GM18868 (cell line): Measurements from ENCODE around the gene AGPAT2.
"Not testable (repeated sequence)": the region's sequence is repeated elsewhere in the genome, so short reads cannot be mapped to it uniquely, and the experiment has no call there.

Experiments
- ATAC-seq: cut with Tn5 transposase; IDR thresholded peaks from one replicate; pipeline ENCODE4 v1.9.1; 2021; ENCODE audit warnings: mild to moderate bottlenecking, moderate library complexity; ENCODE audit not compliant: unreplicated experiment

Gene AGPAT2

GRCh38 chr9:136650648-136651047 is 36.6 kb downstream of the AGPAT2 start:
- ATAC-seq: peak; percentile 83

- no peak for ATAC-seq
Observed at GRCh38 chr9:136650021-136650420, 37.2 kb downstream of the AGPAT2 start.

GRCh38 chr9:136648751-136649150 is 38.5 kb downstream of the AGPAT2 start:
- no peak for ATAC-seq

GRCh38 chr9:136646827-136647711 is 40.2 kb downstream of the AGPAT2 start:
- ATAC-seq: no peak

- no peak for ATAC-seq
Observed at GRCh38 chr9:136645903-136646754, 41.1 kb downstream of the AGPAT2 start.

GRCh38 chr9:136645352-136645902 is 41.8 kb downstream of the AGPAT2 start:
- ATAC-seq: no peak

- ATAC-seq: peak; percentile 62
Observed at GRCh38 chr9:136644593-136645351, 42.5 kb downstream of the AGPAT2 start.

GRCh38 chr9:136644343-136644592 is 43.0 kb downstream of the AGPAT2 start:
- no peak for ATAC-seq

- ATAC-seq: no peak
Observed at GRCh38 chr9:136643596-136644342, 43.5 kb downstream of the AGPAT2 start.

- ATAC-seq: no peak
Observed at GRCh38 chr9:136642439-136642921, 44.8 kb downstream of the AGPAT2 start.

- ATAC-seq: no peak
Observed at GRCh38 chr9:136640171-136641111, 46.8 kb downstream of the AGPAT2 start.

- ATAC-seq: no peak
Observed at GRCh38 chr9:136634904-136635303, 52.4 kb downstream of the AGPAT2 start.

- not testable (repeated sequence) for ATAC-seq
Observed at GRCh38 chr9:136632491-136633106, 54.7 kb downstream of the AGPAT2 start.

- ATAC-seq: not testable (repeated sequence)
Observed at GRCh38 chr9:136632072-136632471, 55.2 kb downstream of the AGPAT2 start.

GRCh38 chr9:136631038-136632000 is 55.9 kb downstream of the AGPAT2 start:
- ATAC-seq: no peak

GRCh38 chr9:136630662-136630992 is 56.6 kb downstream of the AGPAT2 start:
- ATAC-seq: no peak

GRCh38 chr9:136629879-136630661 is 57.2 kb downstream of the AGPAT2 start:
- ATAC-seq: no peak
